HG02571 (cell line): ENCODE results near the gene BACH2.
"Not testable (repeated sequence)": the region's sequence is repeated elsewhere in the genome, so short reads cannot be mapped to it uniquely, and the experiment has no call there.

Experiments
- ATAC-seq: cut with Tn5 transposase; IDR thresholded peaks from one replicate; pipeline ENCODE4 v1.9.1; 2021; ENCODE audit warnings: mild to moderate bottlenecking, moderate library complexity; ENCODE audit not compliant: unreplicated experiment

The BACH2 gene

GRCh38 chr6:90284236-90285041 is 12.2 kb downstream of the BACH2 start:
- peak; percentile 68 for ATAC-seq

GRCh38 chr6:90282265-90282664 is 14.4 kb downstream of the BACH2 start:
- not testable (repeated sequence) for ATAC-seq

- ATAC-seq = no peak
Measured at GRCh38 chr6:90278129-90278528, 18.5 kb downstream of the BACH2 start.

GRCh38 chr6:90277302-90278011 is 19.2 kb downstream of the BACH2 start:
- no peak for ATAC-seq

GRCh38 chr6:90274451-90275030 is 22.1 kb downstream of the BACH2 start:
- ATAC-seq = no peak

- no peak for ATAC-seq
Measured at GRCh38 chr6:90273863-90274262, 22.8 kb downstream of the BACH2 start.

- no peak for ATAC-seq
Measured at GRCh38 chr6:90272895-90273294, 23.7 kb downstream of the BACH2 start.

- no peak for ATAC-seq
Measured at GRCh38 chr6:90271831-90272230, 24.8 kb downstream of the BACH2 start.

GRCh38 chr6:90269334-90269733 is 27.3 kb downstream of the BACH2 start:
- ATAC-seq = no peak

GRCh38 chr6:90268178-90268577 is 28.5 kb downstream of the BACH2 start:
- ATAC-seq = no peak

- ATAC-seq = no peak
Measured at GRCh38 chr6:90266905-90267621, 29.6 kb downstream of the BACH2 start.

GRCh38 chr6:90264561-90264960 is 32.1 kb downstream of the BACH2 start:
- no peak for ATAC-seq

GRCh38 chr6:90263633-90264032 is 33.0 kb downstream of the BACH2 start:
- no peak for ATAC-seq

GRCh38 chr6:90261801-90262200 is 34.8 kb downstream of the BACH2 start:
- no peak for ATAC-seq

GRCh38 chr6:90257486-90257738 is 39.2 kb downstream of the BACH2 start:
- ATAC-seq = no peak

- no peak for ATAC-seq
Measured at GRCh38 chr6:90256698-90257485, 39.8 kb downstream of the BACH2 start.

GRCh38 chr6:90253631-90254030 is 43.0 kb downstream of the BACH2 start:
- ATAC-seq = no peak

GRCh38 chr6:90251295-90251992 is 45.2 kb downstream of the BACH2 start:
- ATAC-seq = peak; percentile 94

GRCh38 chr6:90250405-90250804 is 46.2 kb downstream of the BACH2 start:
- no peak for ATAC-seq

GRCh38 chr6:90249458-90249857 is 47.2 kb downstream of the BACH2 start:
- ATAC-seq = no peak
